Muscle layer of duodenum (tissue), 2 donors: ENCODE measurements around the gene ARHGAP35.
"Not testable (repeated sequence)": the region's sequence is repeated elsewhere in the genome, so short reads cannot be mapped to it uniquely, and the experiment has no call there.

Experiments used
- H3K27ac ChIP-seq: one replicate; pipeline ENCODE4 v1.7.0; 2013; ENCODE audit warnings: mild to moderate bottlenecking, low read length
- H3K27me3 ChIP-seq: one replicate; pipeline ENCODE4 v1.7.0; 2013; ENCODE audit warnings: low read depth, mild to moderate bottlenecking, control low read depth, low read length
- H3K36me3 ChIP-seq, 2 donors: one replicate each; pipeline ENCODE4 v1.7.0; 2013; ENCODE audit warnings: low read length in 2 of 2, control low read depth in 1 of 2, mild to moderate bottlenecking in 1 of 2; ENCODE audit not compliant: insufficient read depth in 2 of 2, control insufficient read depth in 1 of 2
- H3K4me1 ChIP-seq, 2 donors: one replicate each; pipeline ENCODE4 v1.7.0; 2013; ENCODE audit warnings: low read length in 2 of 2, mild to moderate bottlenecking in 2 of 2, control low read depth in 1 of 2, moderate library complexity in 1 of 2; ENCODE audit not compliant: insufficient read depth in 2 of 2, control insufficient read depth in 1 of 2
- H3K4me3 ChIP-seq, 2 donors: one replicate each; pipeline ENCODE4 v1.7.0; 2013; ENCODE audit warnings: low read length in 2 of 2, low read depth in 1 of 2, mild to moderate bottlenecking in 1 of 2
- H3K9me3 ChIP-seq, 2 donors: one replicate each; pipeline ENCODE4 v1.7.0; 2013; ENCODE audit warnings: low read length in 2 of 2, control low read depth in 1 of 2, mild to moderate bottlenecking in 1 of 2; ENCODE audit not compliant: control insufficient read depth in 1 of 2
- donor health status: healthy.

Gene ARHGAP35

DNA sequence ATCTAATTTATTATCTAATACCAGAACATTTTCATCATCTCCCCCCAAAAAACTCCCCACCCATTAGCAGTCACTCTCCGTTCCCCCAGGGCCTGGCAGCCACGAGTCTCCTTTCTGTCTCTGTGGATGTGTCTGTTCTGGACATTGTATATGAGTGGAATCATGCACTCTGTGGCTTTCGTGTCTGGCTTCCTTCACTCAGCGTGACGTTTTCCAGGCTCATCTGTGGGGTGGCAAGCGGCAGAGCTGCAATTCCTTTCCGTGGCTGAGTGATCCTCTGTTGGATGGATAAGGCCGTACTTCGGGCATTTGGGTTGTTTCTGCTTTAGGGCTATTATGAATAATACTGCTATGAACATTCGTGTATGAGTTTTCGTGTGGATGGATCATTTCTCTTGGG, 13.3 kb upstream of the ARHGAP35 start:
- Histone ChIP-seq H3K27me3 (no peaks in the 10 kb centered on the region), H3K36me3 (peaks cover 5 to 12% of the 10 kb centered on the region in 2 donors), H3K9me3 (no peaks in the 10 kb centered on the region), H3K27ac (no peak overlapping the region), H3K4me1 (peaks cover 8 to 29% of the 10 kb centered on the region in 2 donors), H3K4me3 (no peak overlapping the region)

DNA sequence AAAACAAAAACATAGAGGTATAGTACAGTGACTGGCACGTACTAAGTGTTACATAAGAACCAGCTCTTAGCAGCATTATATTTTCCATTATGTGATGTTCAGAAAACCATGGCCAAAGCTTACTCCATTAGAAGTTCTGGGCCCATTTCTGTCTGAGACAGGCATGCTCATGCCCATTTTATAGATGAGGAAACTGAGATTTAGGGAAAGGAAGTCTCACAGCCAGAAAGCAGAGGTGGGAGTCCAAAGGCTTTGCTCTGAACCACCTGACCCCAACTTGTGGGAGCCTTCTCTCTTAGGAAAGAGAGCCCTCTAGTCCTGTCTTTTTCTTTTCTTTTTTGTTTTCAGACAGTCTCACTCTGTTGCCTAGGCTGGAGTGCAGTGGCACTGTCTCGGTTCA, 12.4 kb upstream of the ARHGAP35 start:
- Histone ChIP-seq H3K4me1 (peaks cover 8 to 29% of the 10 kb centered on the region in 2 donors), H3K36me3 (peaks cover 4 to 5% of the 10 kb centered on the region in 2 donors), H3K27ac (no peak overlapping the region)

DNA sequence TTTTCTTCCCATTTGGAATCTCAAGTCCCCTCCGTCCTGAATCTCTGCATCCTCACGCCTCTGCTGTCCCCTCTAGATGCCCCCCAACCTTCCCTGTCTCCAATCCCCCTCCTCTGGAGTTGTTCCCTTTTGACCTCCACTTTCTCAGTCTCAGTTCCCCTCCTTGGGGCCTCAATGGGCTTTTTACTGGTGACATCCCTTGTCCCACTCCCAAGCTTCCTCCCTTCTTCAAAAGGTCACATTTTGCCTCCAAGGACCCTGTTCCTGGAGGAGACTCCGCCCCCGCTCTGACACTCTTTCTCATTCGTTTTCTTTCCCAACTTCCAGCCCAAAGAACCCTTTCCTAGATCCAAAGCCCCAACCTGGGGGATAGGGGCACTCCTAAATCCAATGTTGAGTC, 11.2 kb upstream of the ARHGAP35 start:
- Histone ChIP-seq H3K4me3 (peak overlapping the region; percentile 74 to 78), H3K27ac (peak overlapping the region; percentile 84), H3K27me3 (no peaks in the 10 kb centered on the region), H3K36me3 (no peaks in the 10 kb centered on the region), H3K4me1 (peaks cover 8 to 29% of the 10 kb centered on the region in 2 donors), H3K9me3 (no peaks in the 10 kb centered on the region)

More for the DNA sequence above, 12.4 kb upstream of the ARHGAP35 start:
- Histone ChIP-seq H3K9me3 (no peaks in the 10 kb centered on the region), H3K4me3 (no peak overlapping the region), H3K27me3 (no peaks in the 10 kb centered on the region)

DNA sequence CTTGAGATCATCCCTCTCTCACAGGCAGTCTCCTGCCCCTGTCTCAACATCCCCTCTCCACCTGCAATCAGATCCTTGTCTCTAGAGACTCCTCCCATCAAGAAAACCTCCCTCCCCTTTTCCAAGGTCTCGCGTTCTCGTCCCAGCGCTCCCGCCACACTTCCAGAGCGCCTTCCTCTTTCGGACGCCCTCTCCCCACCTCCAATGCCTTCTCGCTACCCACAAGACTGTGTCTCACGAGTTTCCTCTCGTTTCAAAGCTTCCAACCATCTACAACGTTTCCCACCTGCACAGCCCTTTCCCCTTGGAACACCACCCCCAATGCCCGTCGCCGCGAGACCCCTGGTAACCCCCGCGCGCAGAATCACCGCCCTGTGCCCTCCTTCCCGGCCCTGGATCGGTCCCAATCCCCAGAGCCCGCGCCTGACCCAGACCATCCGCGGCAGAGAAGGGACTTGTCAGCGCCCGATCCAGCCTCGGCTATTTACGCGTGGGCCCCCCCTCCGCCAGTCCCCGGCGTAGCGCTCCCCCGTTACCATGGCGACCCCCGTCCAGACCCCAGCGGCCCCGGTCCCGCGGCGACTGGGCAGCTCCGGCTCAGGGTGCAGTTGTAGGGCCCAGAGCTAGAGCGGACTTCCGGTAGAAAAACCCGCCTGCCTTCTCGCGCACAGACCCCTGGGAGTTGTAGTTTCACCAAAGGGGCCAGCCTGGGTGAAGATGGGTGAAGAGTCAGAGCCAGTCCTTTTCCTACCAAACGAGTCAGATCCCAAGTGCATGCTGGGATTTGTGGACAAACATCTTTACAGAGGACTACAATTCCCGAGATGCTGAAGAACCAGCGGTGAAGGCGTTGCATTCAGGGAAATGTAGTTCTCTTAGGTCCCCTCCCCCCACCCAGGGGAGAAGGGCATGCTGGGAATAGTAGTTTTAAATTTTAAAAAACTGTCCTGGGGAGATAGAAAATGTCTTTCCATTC, 10.3 kb upstream of the ARHGAP35 start, which contains the start of gene AP2S1:
TSS of gene AP2S1 (minus strand) at position 619 of the 976 bp plus-strand sequence. CDS start at position 539, 80 bp downstream.
- Histone ChIP-seq H3K4me1 (peaks cover 8 to 30% of the 10 kb centered on the region in 2 donors), H3K27ac (peak within 1 kb of the TSS; percentile 84), H3K9me3 (no peaks in the 10 kb centered on the region), H3K36me3 (no peaks in the 10 kb centered on the region), H3K27me3 (no peaks in the 10 kb centered on the region), H3K4me3 (peak within 1 kb of the TSS; percentile 74 to 78)

DNA sequence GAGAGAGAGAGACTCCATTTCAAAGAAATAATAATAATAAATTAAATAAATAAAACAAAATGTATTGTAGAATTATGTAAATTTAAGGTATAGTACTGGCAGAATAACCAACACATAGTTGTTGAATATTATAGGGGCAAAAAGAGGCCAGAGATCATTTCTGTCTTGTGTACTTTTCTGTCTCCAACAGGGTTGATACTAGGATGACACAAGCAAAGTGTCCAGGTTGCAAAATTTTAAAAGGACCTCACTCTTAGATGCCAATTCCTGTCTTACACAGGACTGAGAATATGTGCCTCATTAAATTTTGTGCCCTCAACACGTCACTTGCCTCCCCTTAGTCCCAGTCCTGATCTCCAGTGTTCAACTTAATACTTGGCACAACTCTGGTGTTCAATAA, 8.0 kb upstream of the ARHGAP35 start:
- peaks cover 0 to 5% of the 10 kb centered on the region in 2 donors for H3K36me3 ChIP-seq
- H3K27me3 ChIP-seq = no peaks in the 10 kb centered on the region
- peaks cover 8 to 34% of the 10 kb centered on the region in 2 donors for H3K4me1 ChIP-seq
- H3K4me3 ChIP-seq = no peak overlapping the region
- no peak overlapping the region for H3K27ac ChIP-seq
- H3K9me3 ChIP-seq = no peaks in the 10 kb centered on the region

DNA sequence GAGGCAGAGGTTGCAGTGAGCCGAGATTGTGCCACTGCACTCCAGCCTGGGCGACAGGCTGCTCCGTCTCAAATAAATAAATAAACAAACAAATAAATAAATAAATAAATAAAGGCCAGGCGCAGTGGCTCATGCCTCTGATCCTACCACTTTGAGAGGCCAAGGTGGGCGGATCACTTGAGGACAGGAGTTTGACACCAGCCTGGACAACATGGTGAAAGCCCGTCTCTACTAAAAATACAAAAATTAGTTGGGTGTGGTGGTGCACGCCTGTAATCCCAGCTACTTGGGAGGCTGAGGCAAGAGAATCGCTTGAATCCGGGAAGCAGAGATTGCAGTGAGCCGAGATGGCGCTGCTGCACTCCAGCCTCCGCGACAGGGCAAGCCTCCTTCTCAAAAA, 6.1 kb upstream of the ARHGAP35 start:
- not testable (repeated sequence) for H3K27ac ChIP-seq, H3K9me3 ChIP-seq, H3K4me3 ChIP-seq, H3K36me3 ChIP-seq, H3K27me3 ChIP-seq
- peaks cover 4 to 23% of the 10 kb centered on the region in 2 donors for H3K4me1 ChIP-seq

DNA sequence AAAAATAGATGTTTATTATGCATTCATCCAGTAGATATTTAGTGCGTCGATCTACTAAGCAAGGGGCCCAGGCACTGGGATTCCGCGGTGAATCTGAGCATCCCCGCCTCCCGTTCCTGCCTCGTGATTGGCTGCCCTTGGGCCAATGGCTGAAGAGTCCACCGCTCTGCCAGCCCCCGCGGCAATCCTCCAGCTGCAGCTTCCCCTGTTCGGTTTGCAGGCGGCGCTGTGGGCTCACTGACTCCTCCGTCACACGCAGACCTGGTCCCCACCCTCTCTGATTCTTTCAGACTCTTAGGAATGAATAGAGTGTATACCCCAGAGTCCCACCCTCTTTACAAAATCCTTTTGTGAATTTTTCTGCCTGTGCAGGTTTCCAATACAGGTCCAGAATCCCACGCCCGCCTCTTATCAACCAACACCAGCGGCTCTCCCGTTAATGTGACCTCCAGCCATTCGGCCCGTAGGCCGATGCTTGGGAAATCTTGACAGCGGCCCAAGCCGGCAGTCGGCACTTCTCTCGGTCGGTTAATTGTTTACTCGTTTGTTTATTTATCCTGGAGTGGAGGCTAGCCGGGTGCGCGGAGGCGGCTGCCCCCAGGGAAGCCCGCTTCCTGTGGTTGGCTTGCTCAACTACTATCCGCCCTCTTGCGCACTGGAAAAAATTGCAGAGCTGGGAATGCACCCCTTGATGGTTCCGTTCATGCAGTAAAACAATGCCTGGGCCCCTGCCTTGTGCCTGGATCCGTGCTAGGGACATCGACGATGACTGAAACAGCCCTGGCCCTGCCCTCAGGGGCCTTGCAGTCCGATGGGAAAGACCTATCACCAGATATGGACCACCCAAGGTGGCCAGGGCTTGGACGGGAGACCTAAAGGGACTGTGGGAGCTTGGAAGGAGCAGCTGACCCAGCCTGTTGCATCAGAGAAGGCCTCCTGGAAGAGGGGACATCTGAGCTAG, 4.5 kb upstream of the ARHGAP35 start:
- H3K9me3 ChIP-seq = no peaks in the 10 kb centered on the region

DNA sequence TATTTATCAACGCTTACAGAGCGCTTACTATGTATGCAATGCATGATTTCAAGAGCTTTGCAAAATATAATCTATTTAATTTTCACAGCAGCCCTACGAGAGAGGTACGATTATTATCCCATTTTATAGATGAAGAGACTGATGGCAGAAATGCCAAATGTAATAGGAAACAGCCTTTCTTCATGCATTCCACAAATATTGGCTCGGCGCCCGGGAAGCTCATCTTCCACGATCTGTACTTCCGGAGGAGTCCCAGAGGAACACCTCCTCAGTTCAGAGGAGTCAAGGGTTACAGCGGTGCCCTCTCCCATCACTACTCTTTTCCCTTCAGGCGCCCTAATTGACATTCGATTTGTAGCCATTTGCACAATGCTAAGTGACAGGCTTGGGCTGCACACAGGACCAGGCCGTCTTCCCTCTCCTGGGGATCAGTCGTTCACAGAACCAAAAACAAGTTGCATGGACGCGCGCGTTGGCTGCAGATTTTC, 1.1 kb upstream of the ARHGAP35 start:
- Histone ChIP-seq H3K4me1 (peaks cover 13 to 53% of the 10 kb centered on the region in 2 donors), H3K27me3 (no peaks in the 10 kb centered on the region), H3K4me3 (peak overlapping the region; percentile 30 to 94), H3K27ac (peak overlapping the region; percentile 23), H3K36me3 (peaks cover 0 to 8% of the 10 kb centered on the region in 2 donors), H3K9me3 (no peaks in the 10 kb centered on the region)

More for the DNA sequence above, 4.5 kb upstream of the ARHGAP35 start:
- peak overlapping the region; percentile 63 for H3K27ac ChIP-seq
- H3K4me3 ChIP-seq = peak overlapping the region; percentile 58 to 67
- no peaks in the 10 kb centered on the region for H3K27me3 ChIP-seq
- peaks cover 0 to 21% of the 10 kb centered on the region in 2 donors for H3K4me1 ChIP-seq
- H3K36me3 ChIP-seq = peaks cover 0 to 8% of the 10 kb centered on the region in 2 donors

DNA sequence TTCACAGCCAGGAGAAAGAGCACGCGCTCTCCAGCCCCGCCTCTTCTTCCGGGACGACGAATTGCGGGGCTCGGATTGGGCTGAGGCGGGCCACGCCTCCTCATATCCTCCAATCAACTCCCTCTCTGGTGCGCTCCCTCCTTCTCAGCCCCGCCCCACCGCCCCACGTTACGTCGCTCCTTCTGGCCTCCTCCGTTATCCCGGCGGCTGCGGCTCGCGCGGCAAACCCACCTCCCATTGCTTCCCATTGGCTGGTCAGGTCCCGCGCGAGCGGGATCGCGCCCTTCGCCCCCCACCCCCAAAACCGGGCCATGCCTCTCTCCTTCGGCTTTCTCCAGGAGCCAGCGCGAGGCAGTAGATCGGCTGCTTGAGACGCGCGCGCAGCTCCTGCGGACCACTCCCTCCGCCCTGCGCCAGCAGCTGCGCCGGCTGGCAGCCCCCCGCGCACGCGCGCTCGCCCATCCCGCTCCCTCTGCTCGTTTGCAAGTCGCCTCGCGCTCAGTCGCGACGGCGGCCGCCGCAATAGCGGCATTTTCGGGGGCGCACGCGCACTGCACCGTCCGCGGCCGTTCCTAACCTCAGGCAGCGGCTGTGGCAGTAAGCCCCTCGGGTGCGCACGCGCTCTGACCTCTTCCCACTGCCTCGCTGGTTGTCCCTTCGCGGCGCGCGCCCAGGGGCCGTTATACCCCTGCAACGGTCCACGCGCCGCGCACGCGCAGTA, 512 bp upstream of the ARHGAP35 start:
- no peaks in the 10 kb centered on the region for H3K27me3 ChIP-seq
- H3K4me1 ChIP-seq = peaks cover 13 to 59% of the 10 kb centered on the region in 2 donors

DNA sequence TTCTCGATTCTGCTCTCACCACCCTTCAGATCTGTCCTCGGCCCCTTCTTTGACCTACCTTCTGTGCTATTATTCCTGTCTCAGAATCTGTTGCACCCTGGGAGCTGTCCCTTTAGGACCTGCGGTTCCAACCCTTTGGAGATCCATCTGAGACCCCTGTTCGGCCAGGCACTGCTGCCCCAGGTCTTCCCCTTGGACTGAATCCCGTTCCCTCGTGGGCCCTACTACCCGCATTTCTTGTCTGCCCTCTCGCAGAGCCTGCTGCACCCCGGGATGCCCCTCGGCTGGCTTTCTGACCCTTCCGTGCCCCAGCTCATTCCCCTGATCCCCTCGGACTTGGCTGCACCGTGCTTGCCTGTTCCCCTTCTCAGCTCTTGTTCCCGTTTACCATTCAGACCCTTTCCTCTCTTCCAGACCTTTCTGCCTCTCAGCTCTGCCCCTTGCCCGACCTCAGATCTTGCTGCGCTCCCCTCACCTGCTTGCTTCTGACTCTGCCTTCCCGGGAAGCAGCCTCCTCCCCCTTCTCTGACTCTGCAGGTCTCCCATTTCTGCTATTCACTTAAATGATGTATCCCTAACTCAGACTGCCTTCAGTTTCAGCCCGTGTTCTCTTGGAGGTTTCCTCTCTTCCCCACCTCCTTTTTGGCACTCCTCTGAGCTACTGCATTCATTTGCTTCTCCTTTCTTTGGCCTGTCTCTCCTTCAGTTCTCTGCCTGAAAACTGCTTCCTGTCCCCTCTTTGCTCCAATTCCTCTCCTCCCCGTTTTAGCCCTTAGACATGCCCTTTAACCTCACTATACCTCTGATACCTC, 1.1 kb downstream of the ARHGAP35 start:
- peaks cover 13 to 60% of the 10 kb centered on the region in 2 donors for H3K4me1 ChIP-seq
- no peaks in the 10 kb centered on the region for H3K27me3 ChIP-seq
- H3K4me3 ChIP-seq = peak overlapping the region; percentile 78 to 82
- peaks cover 0 to 3% of the 10 kb centered on the region in 2 donors for H3K36me3 ChIP-seq
- peak overlapping the region; percentile 62 for H3K27ac ChIP-seq
- no peaks in the 10 kb centered on the region for H3K9me3 ChIP-seq

More for the DNA sequence above, 512 bp upstream of the ARHGAP35 start:
- peaks cover 0 to 8% of the 10 kb centered on the region in 2 donors for H3K36me3 ChIP-seq
- peak overlapping the region; percentile 61 to 94 for H3K4me3 ChIP-seq
- H3K9me3 ChIP-seq = no peaks in the 10 kb centered on the region
- peak overlapping the region; percentile 45 for H3K27ac ChIP-seq
